Rectal smooth muscle tissue (tissue), 1 donor: Measurements from ENCODE around the gene CYCS.
"Not testable (repeated sequence)": the region's sequence is repeated elsewhere in the genome, so short reads cannot be mapped to it uniquely, and the experiment has no call there.

Source experiments
- H3K27ac ChIP-seq: one replicate; pipeline ENCODE4 v1.7.0; 2013; ENCODE audit warnings: low read depth, low read length, inconsistent platforms
- H3K27me3 ChIP-seq: one replicate; pipeline ENCODE4 v1.7.0; 2013; ENCODE audit warnings: low read length; ENCODE audit not compliant: control insufficient read depth, insufficient read depth
- H3K36me3 ChIP-seq: one replicate; pipeline ENCODE4 v1.7.0; 2013; ENCODE audit warnings: low read length; ENCODE audit not compliant: control insufficient read depth, insufficient read depth
- H3K4me1 ChIP-seq: one replicate; pipeline ENCODE4 v1.7.0; 2013; ENCODE audit warnings: low read length; ENCODE audit not compliant: control insufficient read depth, insufficient read depth
- H3K4me3 ChIP-seq: one replicate; pipeline ENCODE4 v1.7.0; 2013; ENCODE audit warnings: low read length
- H3K9ac ChIP-seq: one replicate; pipeline ENCODE4 v1.7.0; 2013; ENCODE audit warnings: low read length

Gene CYCS

GRCh38 chr7:25110514-25110913, 14.5 kb downstream of the CYCS start:
- not testable (repeated sequence) for H3K27me3 ChIP-seq, H3K4me1 ChIP-seq, H3K4me3 ChIP-seq, H3K9ac ChIP-seq, H3K36me3 ChIP-seq, H3K27ac ChIP-seq

GRCh38 chr7:25109276-25109675, 15.8 kb downstream of the CYCS start:
- no peaks in the 10 kb centered on the region for H3K36me3 ChIP-seq
- H3K27me3 ChIP-seq: no peaks in the 10 kb centered on the region
- no peak overlapping the region for H3K9ac ChIP-seq
- H3K4me1 ChIP-seq: no peaks in the 10 kb centered on the region
- H3K4me3 ChIP-seq: no peak overlapping the region
- H3K27ac ChIP-seq: no peak overlapping the region

GRCh38 chr7:25105911-25106310, 19.1 kb downstream of the CYCS start:
- Histone ChIP-seq H3K27me3 (no peaks in the 10 kb centered on the region), H3K4me1 (no peaks in the 10 kb centered on the region), H3K9ac (no peak overlapping the region), H3K36me3 (no peaks in the 10 kb centered on the region), H3K27ac (no peak overlapping the region), H3K4me3 (no peak overlapping the region)

GRCh38 chr7:25103773-25104172, 21.3 kb downstream of the CYCS start:
- no peak overlapping the region for H3K27ac ChIP-seq
- no peak overlapping the region for H3K4me3 ChIP-seq
- H3K36me3 ChIP-seq: no peaks in the 10 kb centered on the region
- no peaks in the 10 kb centered on the region for H3K27me3 ChIP-seq
- no peaks in the 10 kb centered on the region for H3K4me1 ChIP-seq
- H3K9ac ChIP-seq: no peak overlapping the region

GRCh38 chr7:25101817-25102216, 23.2 kb downstream of the CYCS start:
- Histone ChIP-seq H3K9ac (no peak overlapping the region), H3K27me3 (no peaks in the 10 kb centered on the region), H3K36me3 (no peaks in the 10 kb centered on the region), H3K4me1 (no peaks in the 10 kb centered on the region), H3K27ac (no peak overlapping the region), H3K4me3 (no peak overlapping the region)

GRCh38 chr7:25098096-25099046, 26.7 kb downstream of the CYCS start:
- H3K4me1 ChIP-seq: no peaks in the 10 kb centered on the region
- no peak overlapping the region for H3K27ac ChIP-seq
- no peak overlapping the region for H3K9ac ChIP-seq
- H3K4me3 ChIP-seq: no peak overlapping the region
- H3K36me3 ChIP-seq: no peaks in the 10 kb centered on the region
- H3K27me3 ChIP-seq: no peaks in the 10 kb centered on the region

- Histone ChIP-seq H3K27me3 (no peaks in the 10 kb centered on the region), H3K4me3 (no peak overlapping the region), H3K9ac (no peak overlapping the region), H3K4me1 (no peaks in the 10 kb centered on the region), H3K27ac (no peak overlapping the region), H3K36me3 (no peaks in the 10 kb centered on the region)
Observed at GRCh38 chr7:25095516-25096345, 29.3 kb downstream of the CYCS start.

- no peak overlapping the region for H3K27ac ChIP-seq
- no peaks in the 10 kb centered on the region for H3K4me1 ChIP-seq
- no peak overlapping the region for H3K4me3 ChIP-seq
- H3K9ac ChIP-seq: no peak overlapping the region
- H3K27me3 ChIP-seq: no peaks in the 10 kb centered on the region
- H3K36me3 ChIP-seq: no peaks in the 10 kb centered on the region
Observed at GRCh38 chr7:25093268-25093826, 31.7 kb downstream of the CYCS start.

- Histone ChIP-seq H3K27me3 (no peaks in the 10 kb centered on the region), H3K36me3 (no peaks in the 10 kb centered on the region), H3K4me1 (no peaks in the 10 kb centered on the region), H3K4me3 (no peak overlapping the region), H3K27ac (no peak overlapping the region), H3K9ac (no peak overlapping the region)
Observed at GRCh38 chr7:25091779-25092178, 33.3 kb downstream of the CYCS start.

- Histone ChIP-seq H3K4me3 (no peak overlapping the region), H3K4me1 (no peaks in the 10 kb centered on the region), H3K9ac (no peak overlapping the region), H3K36me3 (no peaks in the 10 kb centered on the region), H3K27me3 (no peaks in the 10 kb centered on the region), H3K27ac (no peak overlapping the region)
Observed at GRCh38 chr7:25091176-25091575, 33.9 kb downstream of the CYCS start.

GRCh38 chr7:25090374-25090773, 34.7 kb downstream of the CYCS start:
- no peak overlapping the region for H3K9ac ChIP-seq
- H3K27ac ChIP-seq: no peak overlapping the region
- no peaks in the 10 kb centered on the region for H3K27me3 ChIP-seq
- H3K4me3 ChIP-seq: no peak overlapping the region
- no peaks in the 10 kb centered on the region for H3K36me3 ChIP-seq
- H3K4me1 ChIP-seq: no peaks in the 10 kb centered on the region

- Histone ChIP-seq H3K27ac (no peak overlapping the region), H3K4me3 (no peak overlapping the region), H3K27me3 (no peaks in the 10 kb centered on the region), H3K36me3 (no peaks in the 10 kb centered on the region), H3K4me1 (no peaks in the 10 kb centered on the region), H3K9ac (no peak overlapping the region)
Observed at GRCh38 chr7:25087855-25088254, 37.2 kb downstream of the CYCS start.
